GM23338 (cell line): ENCODE data around the gene ATP6V1A. TPM values are rescaled to one million over a fixed set of nuclear protein-coding genes. Genes with fewer than 3 reads are reported as not detected.

ENCODE experiments used
- ATAC-seq: fragments of 200-7000 bp; cut with Tn5 transposase; 3 replicates; pipeline ENCODE4 v1.9.1; 2020
- DNase-seq: peaks from one replicate; pipeline ENCODE4 v3.0.0-alpha.2; 2015; ENCODE audit warnings: low spot score
- H2AFZ ChIP-seq: fragments of 200-600 bp; sonication (generic); 2 replicates; pipeline ENCODE4 v1.8.0; 2016; ENCODE audit warnings: antibody characterized with exemption, mild to moderate bottlenecking, moderate library complexity
- H3F3A ChIP-seq: fragments of 200-600 bp; sonication (generic); replicated peaks from 2 replicates; pipeline ENCODE4 v1.8.0; 2017; ENCODE audit warnings: antibody characterized with exemption, mixed run types, low read depth
- H3K27ac ChIP-seq: fragments of 200-600 bp; sonication (generic); 2 replicates; pipeline ENCODE4 v1.6.1; 2016; ENCODE audit warnings: low read depth
- H3K27me3 ChIP-seq: fragments of 200-600 bp; sonication (generic); 2 replicates; pipeline ENCODE4 v1.8.0; 2016; ENCODE audit warnings: mild to moderate bottlenecking, mixed run types, moderate library complexity; ENCODE audit not compliant: insufficient read depth
- H3K36me3 ChIP-seq: fragments of 200-600 bp; sonication (generic); 2 replicates; pipeline ENCODE4 v1.8.0; 2016; ENCODE audit warnings: mild to moderate bottlenecking; ENCODE audit not compliant: insufficient read depth
- H3K4me1 ChIP-seq: fragments of 200-600 bp; sonication (generic); 2 replicates; pipeline ENCODE4 v1.8.0; 2016; ENCODE audit warnings: mild to moderate bottlenecking, moderate library complexity; ENCODE audit not compliant: insufficient read depth
- H3K4me2 ChIP-seq: fragments of 200-600 bp; sonication (generic); 2 replicates; pipeline ENCODE4 v1.7.1; 2017; ENCODE audit warnings: mixed run types
- H3K4me3 ChIP-seq: fragments of 200-600 bp; sonication (generic); 2 replicates; pipeline ENCODE4 v1.6.1; 2016; ENCODE audit warnings: mixed run types
- H3K79me2 ChIP-seq: fragments of 200-600 bp; sonication (generic); replicated peaks from 2 replicates; pipeline ENCODE4 v1.8.0; 2017; ENCODE audit warnings: mild to moderate bottlenecking; ENCODE audit not compliant: insufficient read depth
- H3K9me2 ChIP-seq: fragments of 200-600 bp; sonication (generic); 2 replicates; pipeline ENCODE4 v1.8.0; 2017; ENCODE audit not compliant: insufficient read depth
- H4K20me1 ChIP-seq: fragments of 200-600 bp; sonication (generic); replicated peaks from 2 replicates; pipeline ENCODE4 v1.8.0; 2017; ENCODE audit warnings: mild to moderate bottlenecking; ENCODE audit not compliant: insufficient read depth
- H3K27ac Mint-ChIP-seq: 2 replicates; pipeline ENCODE4 v1.8.0; 2020; ENCODE audit warnings: inconsistent platforms, mild to moderate bottlenecking, moderate library complexity, mixed read lengths
- H3K27me3 Mint-ChIP-seq: 3 replicates; pipeline ENCODE4 v1.8.0; 2022; ENCODE audit warnings: low read depth, mild to moderate bottlenecking, moderate library complexity, mixed read lengths, inconsistent platforms; ENCODE audit not compliant: insufficient read depth, poor library complexity
- H3K36me3 Mint-ChIP-seq: 3 replicates; pipeline ENCODE4 v1.8.0; 2021; ENCODE audit warnings: low read depth, mild to moderate bottlenecking, inconsistent platforms, moderate library complexity, mixed read lengths
- H3K4me1 Mint-ChIP-seq: 3 replicates; pipeline ENCODE4 v1.8.0; 2020; ENCODE audit warnings: mild to moderate bottlenecking, inconsistent platforms, mixed read lengths
- H3K4me3 Mint-ChIP-seq: 3 replicates; pipeline ENCODE4 v1.8.0; 2021; ENCODE audit warnings: moderate library complexity, mild to moderate bottlenecking, inconsistent platforms, mixed read lengths
- H3K9me3 Mint-ChIP-seq: 3 replicates; pipeline ENCODE4 v1.8.0; 2020; ENCODE audit warnings: moderate library complexity, mild to moderate bottlenecking, inconsistent platforms, mixed read lengths
- CREB1 ChIP-seq: fragments of 250-450 bp; sonication (Bioruptor Pico); IDR thresholded peaks from 2 replicates; pipeline ENCODE4 v1.5.0; 2020; ENCODE audit warnings: low read depth, mild to moderate bottlenecking, moderate library complexity
- EZH2 ChIP-seq: fragments of 200-600 bp; sonication (generic); IDR thresholded peaks from one replicate; pipeline ENCODE4 v1.8.0; 2017; ENCODE audit warnings: antibody characterized with exemption, mild to moderate bottlenecking, low read depth; ENCODE audit not compliant: unreplicated experiment
- EZH2phosphoT487 ChIP-seq: fragments of 200-600 bp; sonication (generic); IDR thresholded peaks from one replicate; pipeline ENCODE4 v1.8.1; 2018; ENCODE audit warnings: antibody characterized with exemption; ENCODE audit not compliant: unreplicated experiment
- JUNB ChIP-seq: IDR thresholded peaks from one replicate; pipeline ENCODE4 v1.6.1; 2016; ENCODE audit warnings: antibody characterized with exemption; ENCODE audit not compliant: unreplicated experiment
- NANOG ChIP-seq: IDR thresholded peaks from 2 replicates; pipeline ENCODE4 v1.6.1; 2016; ENCODE audit warnings: antibody characterized with exemption, borderline replicate concordance
- POLR2AphosphoS5 ChIP-seq: IDR thresholded peaks from 2 replicates; pipeline ENCODE4 v1.6.1; 2016; ENCODE audit warnings: antibody characterized with exemption, low read depth
- STAT1 ChIP-seq: IDR thresholded peaks from one replicate; pipeline ENCODE4 v1.6.1; 2016; ENCODE audit warnings: antibody characterized with exemption; ENCODE audit not compliant: unreplicated experiment
- ZNF114 ChIP-seq: fragments of 250-450 bp; sonication (Bioruptor Pico); IDR thresholded peaks from 2 replicates; pipeline ENCODE4 v1.5.0; 2020; ENCODE audit warnings: mild to moderate bottlenecking, moderate library complexity
- ZNF331 ChIP-seq: fragments of 250-450 bp; sonication (Bioruptor Pico); IDR thresholded peaks from 2 replicates; pipeline ENCODE4 v1.5.0; 2020; ENCODE audit warnings: low read depth, mild to moderate bottlenecking, moderate library complexity
- ZNF462 ChIP-seq: fragments of 250-450 bp; sonication (Bioruptor Pico); IDR thresholded peaks from 2 replicates; pipeline ENCODE4 v1.5.0; 2020; ENCODE audit warnings: mild to moderate bottlenecking, moderate library complexity
- polyA plus RNA-seq: library from polyadenylated mRNA; unstranded; fragments of >200 nt; fragmentation: Nextera tagmentation; extraction: Ambion mirVana; gene quantifications from 2 replicates; pipeline ENCODE4 v1.2.1, GENCODE V29; 2016
- total RNA-seq: library from RNA; depleted of rRNA; stranded (reverse); fragments of >200 nt; shearing (Covaris generic); gene quantifications from 2 replicates; pipeline ENCODE4 v1.2.3, GENCODE V29; 2014
- TF ChIP-seq, protein P1 (sequence below), 2 experiments: fragments of 200-600 bp in 1 of 2; sonication (generic) in 1 of 2; conservative IDR thresholded peaks; 2 replicates each; pipeline versions ENCODE4 v1.5.1 to v1.6.1; 2016 to 2017; ENCODE audit warnings: antibody characterized with exemption in 2 of 2, low read depth in 2 of 2, mild to moderate bottlenecking in 2 of 2, moderate library complexity in 1 of 2
- TF ChIP-seq, protein P2 (sequence below): IDR thresholded peaks from one replicate; pipeline ENCODE4 v1.6.1; 2018; ENCODE audit warnings: antibody characterized with exemption; ENCODE audit not compliant: unreplicated experiment
- TF ChIP-seq, protein P3 (sequence below): IDR thresholded peaks from 2 replicates; pipeline ENCODE4 v1.6.1; 2016; ENCODE audit warnings: antibody characterized with exemption

Gene ATP6V1A
- total and polyA plus RNA-seq, 2 experiments from 2014 or later = 38.0 to 87.3 TPM

DNA sequence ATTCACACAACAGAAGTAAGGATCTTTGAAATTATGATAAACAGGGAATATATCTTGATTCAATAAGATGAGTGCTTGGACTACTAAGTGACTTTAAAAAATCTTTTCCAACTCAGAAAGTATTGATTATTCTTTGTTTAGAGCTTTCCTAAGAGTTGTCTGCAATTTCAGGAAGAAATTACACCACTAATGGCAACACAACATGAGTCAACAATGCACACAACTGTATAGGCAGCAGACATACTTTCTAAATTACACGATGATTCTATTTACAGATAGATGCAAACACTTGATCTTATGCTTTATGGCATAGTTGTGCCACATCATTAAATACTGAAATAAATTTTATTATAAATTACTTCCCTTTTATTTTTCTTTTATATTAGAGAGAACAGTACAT, 5.2 kb upstream of the ATP6V1A start:
- Mint-ChIP-seq H3K9me3 (peaks cover 2% of the 10 kb centered on the region; the same call in 1 of the 3 replicates), H3K36me3 (peaks cover 14% of the 10 kb centered on the region), H3K27ac (no peak overlapping the region), H3K4me3 (no peak overlapping the region), H3K27me3 (peaks cover 15% of the 10 kb centered on the region), H3K4me1 (peaks cover 66% of the 10 kb centered on the region)
- Histone ChIP-seq H3K4me1 (peaks cover 39% of the 10 kb centered on the region), H3F3A (no peaks in the 10 kb centered on the region), H3K4me2 (no peak overlapping the region; the same call in 1 of the 2 replicates), H3K79me2 (peaks cover 92% of the 10 kb centered on the region), H3K9me2 (no peaks in the 10 kb centered on the region), H2AFZ (no peak overlapping the region), H3K36me3 (no peaks in the 10 kb centered on the region), H3K4me3 (no peak overlapping the region), H4K20me1 (peaks cover 51% of the 10 kb centered on the region), H3K27me3 (no peaks in the 10 kb centered on the region), H3K27ac (0 out of 2 replicates have a peak overlapping the region, but pooled peaks have one; percentile 16)
- ATAC-seq = no peak
- TF ChIP-seq ZNF331 = no peak
- no peak for TF ChIP-seq NANOG
- TF ChIP-seq EZH2phosphoT487 = no peak
- no peak for TF ChIP-seq CREB1
- no peak for TF ChIP-seq EZH2
- TF ChIP-seq ZNF462 (CRISPR knock-in tag) = no peak
- no peak for TF ChIP-seq STAT1
- TF ChIP-seq, protein P1, sequence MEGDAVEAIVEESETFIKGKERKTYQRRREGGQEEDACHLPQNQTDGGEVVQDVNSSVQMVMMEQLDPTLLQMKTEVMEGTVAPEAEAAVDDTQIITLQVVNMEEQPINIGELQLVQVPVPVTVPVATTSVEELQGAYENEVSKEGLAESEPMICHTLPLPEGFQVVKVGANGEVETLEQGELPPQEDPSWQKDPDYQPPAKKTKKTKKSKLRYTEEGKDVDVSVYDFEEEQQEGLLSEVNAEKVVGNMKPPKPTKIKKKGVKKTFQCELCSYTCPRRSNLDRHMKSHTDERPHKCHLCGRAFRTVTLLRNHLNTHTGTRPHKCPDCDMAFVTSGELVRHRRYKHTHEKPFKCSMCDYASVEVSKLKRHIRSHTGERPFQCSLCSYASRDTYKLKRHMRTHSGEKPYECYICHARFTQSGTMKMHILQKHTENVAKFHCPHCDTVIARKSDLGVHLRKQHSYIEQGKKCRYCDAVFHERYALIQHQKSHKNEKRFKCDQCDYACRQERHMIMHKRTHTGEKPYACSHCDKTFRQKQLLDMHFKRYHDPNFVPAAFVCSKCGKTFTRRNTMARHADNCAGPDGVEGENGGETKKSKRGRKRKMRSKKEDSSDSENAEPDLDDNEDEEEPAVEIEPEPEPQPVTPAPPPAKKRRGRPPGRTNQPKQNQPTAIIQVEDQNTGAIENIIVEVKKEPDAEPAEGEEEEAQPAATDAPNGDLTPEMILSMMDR (conservative IDR thresholded peaks at IDR 0.05; ENCODE audit: low read depth in 2 of 2) = no peak
- no peak for TF ChIP-seq POLR2AphosphoS5
- no peak for TF ChIP-seq ZNF114
- TF ChIP-seq, protein P2, sequence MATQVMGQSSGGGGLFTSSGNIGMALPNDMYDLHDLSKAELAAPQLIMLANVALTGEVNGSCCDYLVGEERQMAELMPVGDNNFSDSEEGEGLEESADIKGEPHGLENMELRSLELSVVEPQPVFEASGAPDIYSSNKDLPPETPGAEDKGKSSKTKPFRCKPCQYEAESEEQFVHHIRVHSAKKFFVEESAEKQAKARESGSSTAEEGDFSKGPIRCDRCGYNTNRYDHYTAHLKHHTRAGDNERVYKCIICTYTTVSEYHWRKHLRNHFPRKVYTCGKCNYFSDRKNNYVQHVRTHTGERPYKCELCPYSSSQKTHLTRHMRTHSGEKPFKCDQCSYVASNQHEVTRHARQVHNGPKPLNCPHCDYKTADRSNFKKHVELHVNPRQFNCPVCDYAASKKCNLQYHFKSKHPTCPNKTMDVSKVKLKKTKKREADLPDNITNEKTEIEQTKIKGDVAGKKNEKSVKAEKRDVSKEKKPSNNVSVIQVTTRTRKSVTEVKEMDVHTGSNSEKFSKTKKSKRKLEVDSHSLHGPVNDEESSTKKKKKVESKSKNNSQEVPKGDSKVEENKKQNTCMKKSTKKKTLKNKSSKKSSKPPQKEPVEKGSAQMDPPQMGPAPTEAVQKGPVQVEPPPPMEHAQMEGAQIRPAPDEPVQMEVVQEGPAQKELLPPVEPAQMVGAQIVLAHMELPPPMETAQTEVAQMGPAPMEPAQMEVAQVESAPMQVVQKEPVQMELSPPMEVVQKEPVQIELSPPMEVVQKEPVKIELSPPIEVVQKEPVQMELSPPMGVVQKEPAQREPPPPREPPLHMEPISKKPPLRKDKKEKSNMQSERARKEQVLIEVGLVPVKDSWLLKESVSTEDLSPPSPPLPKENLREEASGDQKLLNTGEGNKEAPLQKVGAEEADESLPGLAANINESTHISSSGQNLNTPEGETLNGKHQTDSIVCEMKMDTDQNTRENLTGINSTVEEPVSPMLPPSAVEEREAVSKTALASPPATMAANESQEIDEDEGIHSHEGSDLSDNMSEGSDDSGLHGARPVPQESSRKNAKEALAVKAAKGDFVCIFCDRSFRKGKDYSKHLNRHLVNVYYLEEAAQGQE = no peak
- no peak for TF ChIP-seq JUNB
- TF ChIP-seq, protein P3, sequence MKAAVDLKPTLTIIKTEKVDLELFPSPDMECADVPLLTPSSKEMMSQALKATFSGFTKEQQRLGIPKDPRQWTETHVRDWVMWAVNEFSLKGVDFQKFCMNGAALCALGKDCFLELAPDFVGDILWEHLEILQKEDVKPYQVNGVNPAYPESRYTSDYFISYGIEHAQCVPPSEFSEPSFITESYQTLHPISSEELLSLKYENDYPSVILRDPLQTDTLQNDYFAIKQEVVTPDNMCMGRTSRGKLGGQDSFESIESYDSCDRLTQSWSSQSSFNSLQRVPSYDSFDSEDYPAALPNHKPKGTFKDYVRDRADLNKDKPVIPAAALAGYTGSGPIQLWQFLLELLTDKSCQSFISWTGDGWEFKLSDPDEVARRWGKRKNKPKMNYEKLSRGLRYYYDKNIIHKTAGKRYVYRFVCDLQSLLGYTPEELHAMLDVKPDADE = no peak
- no peak for DNase-seq
